D721Med (cell line): ENCODE measurements around the gene ZP2.

Source experiments
- DNase-seq: peaks from one replicate; pipeline ENCODE4 v3.0.0; 2011; ENCODE audit warnings: low spot score; ENCODE audit not compliant: insufficient read length
- FAIRE-seq: peaks from 2 replicates; lab custom pipeline; 2011; peaks lifted over from hg19 to GRCh38; lab: Jason Lieb, UNC
- CTCF ChIP-seq: IDR thresholded peaks from 2 replicates; pipeline ENCODE4 v1.5.1; 2012; ENCODE audit warnings: mild to moderate bottlenecking, control low read depth; ENCODE audit not compliant: insufficient read depth; ENCODE audit errors: missing control alignments

The ZP2 gene

DNA sequence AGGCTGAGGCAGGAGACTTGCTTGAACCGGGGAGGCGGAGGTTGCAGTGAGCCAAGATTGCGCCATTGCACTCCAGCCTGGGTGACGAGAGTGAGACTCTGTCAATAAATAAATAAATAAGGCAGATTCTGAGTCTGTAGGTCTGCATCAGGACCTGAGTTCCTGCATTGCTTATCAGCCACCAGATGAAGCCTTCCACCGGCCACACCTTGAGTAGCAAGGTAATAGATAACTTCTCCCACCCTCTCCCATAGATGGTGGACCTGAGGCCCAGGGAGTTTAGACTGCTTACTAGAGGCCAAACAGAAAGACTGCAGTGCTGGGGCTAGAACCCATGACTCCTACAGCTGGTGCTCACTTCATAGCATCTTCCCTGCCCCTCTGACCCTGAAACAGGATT is 22.1 kb downstream of the ZP2 start:
- TF ChIP-seq CTCF: no peak
- no peak for FAIRE-seq

GRCh38 chr16:21186326-21186691 is 25.1 kb downstream of the ZP2 start:
- no peak for TF ChIP-seq CTCF
- DNase-seq (no peak), FAIRE-seq (no peak)

More for the DNA sequence above, 22.1 kb downstream of the ZP2 start:
- no peak for DNase-seq

GRCh38 chr16:21185659-21186325 is 25.6 kb downstream of the ZP2 start:
- FAIRE-seq (no peak), DNase-seq (no peak)
- TF ChIP-seq CTCF: no peak

- no peak for DNase-seq
- TF ChIP-seq CTCF: no peak
- no peak for FAIRE-seq
Measured at GRCh38 chr16:21184834-21185233, 26.5 kb downstream of the ZP2 start.

GRCh38 chr16:21183995-21184394 is 27.4 kb downstream of the ZP2 start:
- no peak for DNase-seq
- no peak for TF ChIP-seq CTCF
- no peak for FAIRE-seq

DNA sequence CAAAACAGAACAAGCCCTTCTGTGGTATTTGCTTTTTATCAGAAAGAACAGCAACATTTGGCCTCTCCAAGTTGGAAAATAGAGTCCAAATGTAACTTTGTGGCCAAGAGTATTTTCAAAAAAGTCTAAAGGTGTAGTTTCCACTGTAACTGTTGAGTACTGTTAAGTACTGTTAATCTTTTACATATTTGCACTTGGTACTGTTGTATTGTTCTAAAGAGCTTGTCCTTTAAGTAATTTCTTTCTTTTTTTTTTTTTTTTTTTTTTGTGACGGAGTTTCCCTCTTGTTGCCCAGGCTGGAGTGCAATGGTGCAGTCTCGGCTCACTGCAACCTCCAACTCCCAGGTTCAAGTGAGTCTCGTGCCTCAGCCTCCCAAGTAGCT is 31.4 kb downstream of the ZP2 start:
- TF ChIP-seq CTCF: no peak
- DNase-seq (no peak), FAIRE-seq (no peak)

DNA sequence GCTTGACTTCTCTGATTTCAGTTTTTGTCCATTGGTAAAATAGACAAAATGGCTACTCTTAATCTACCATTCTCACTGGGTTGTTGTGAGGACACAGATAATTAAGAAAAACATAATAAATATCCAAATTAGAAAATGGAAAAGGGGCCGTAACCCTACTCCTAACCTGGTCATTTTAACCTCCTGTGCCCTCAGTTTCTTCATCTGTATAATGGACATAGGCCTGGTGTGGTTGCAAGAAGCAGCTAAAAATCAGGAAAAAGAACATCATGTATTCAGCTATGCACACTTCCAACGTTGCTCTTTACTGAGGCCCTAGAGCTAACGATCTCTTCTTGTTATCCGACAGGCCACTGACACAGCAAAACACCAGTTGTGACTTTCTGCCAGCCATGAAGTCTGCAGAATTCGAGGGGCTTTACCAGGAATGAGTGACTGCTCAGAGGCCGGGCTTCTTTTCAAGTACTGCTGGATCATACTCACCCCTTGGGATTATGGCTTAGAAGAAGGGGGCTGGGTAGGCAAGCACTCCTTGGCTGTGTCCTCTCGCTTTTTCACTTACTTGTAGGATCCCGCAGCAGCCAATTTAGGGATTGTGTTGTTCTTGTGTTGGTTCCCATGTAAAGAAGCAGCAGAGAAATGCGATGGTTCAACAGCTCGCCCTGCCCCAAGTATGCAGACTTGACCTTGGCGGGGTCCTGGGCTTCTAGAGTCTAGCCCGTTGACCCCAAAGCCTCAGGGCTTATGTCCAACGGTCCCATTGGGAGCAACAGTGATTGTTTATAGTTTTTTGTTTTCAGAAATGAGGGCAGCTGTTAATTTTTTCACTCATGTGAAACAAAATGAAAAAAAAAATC is 32.0 kb downstream of the ZP2 start:
- DNase-seq (no peak), FAIRE-seq (no peak)
- TF ChIP-seq CTCF: no peak
